ENCODE data around the gene RAMP1.

RAMP1 gene

GRCh38 chr2:237916296-237916695 is 56.9 kb downstream of the RAMP1 start:
- no peaks in the 10 kb centered on the region for H3K9me3 ChIP-seq (ENCODE audit: insufficient read depth, low read depth, low read length)
- peaks cover 10% of the 10 kb centered on the region for H3K4me1 ChIP-seq (ENCODE audit: insufficient read depth, low read length, poor library complexity, severe bottlenecking)
- no peaks in the 10 kb centered on the region for H4K20me1 ChIP-seq (ENCODE audit: insufficient read depth, low read length, poor library complexity, severe bottlenecking)
- H3K79me2 ChIP-seq (ENCODE audit: insufficient read depth, low read length), result no peaks in the 10 kb centered on the region
- no peaks in the 10 kb centered on the region for H3K36me3 ChIP-seq (ENCODE audit: insufficient read depth, low read length)
- no peaks in the 10 kb centered on the region for H3K27me3 ChIP-seq (ENCODE audit: insufficient read depth, low read length, poor library complexity, severe bottlenecking)
- no peak overlapping the region for H2AFZ ChIP-seq (ENCODE audit: low read length)
- no peak overlapping the region for H3K9ac ChIP-seq (ENCODE audit: low read depth, low read length, poor library complexity, severe bottlenecking)
- H3K4me3 ChIP-seq (ENCODE audit: low read length, poor library complexity, severe bottlenecking), result no peak overlapping the region
- TF ChIP-seq EZH2phosphoT487 (IDR thresholded peaks at IDR 0.05; ENCODE audit: borderline replicate concordance), result no peak
- TF ChIP-seq CTCF (conservative IDR thresholded peaks at IDR 0.05; ENCODE audit: low read length), result no peak
- H3K9me2 ChIP-seq (replicated peaks; ENCODE audit: low read depth, low read length), result no peaks in the 10 kb centered on the region
- H3K4me2 ChIP-seq (ENCODE audit: low read depth, low read length, poor library complexity, severe bottlenecking), result no peak overlapping the region
- no peaks in the 10 kb centered on the region for H3F3A ChIP-seq (ENCODE audit: low read depth)

- Histone ChIP-seq H3K79me2 (ENCODE audit: insufficient read depth, low read length) (no peaks in the 10 kb centered on the region), H3K4me1 (ENCODE audit: insufficient read depth, low read length, poor library complexity, severe bottlenecking) (peaks cover 10% of the 10 kb centered on the region), H3K4me3 (ENCODE audit: low read length, poor library complexity, severe bottlenecking) (no peak overlapping the region), H3K27me3 (ENCODE audit: insufficient read depth, low read length, poor library complexity, severe bottlenecking) (no peaks in the 10 kb centered on the region), H3F3A (ENCODE audit: low read depth) (no peaks in the 10 kb centered on the region), H3K4me2 (ENCODE audit: low read depth, low read length, poor library complexity, severe bottlenecking) (no peak overlapping the region), H2AFZ (ENCODE audit: low read length) (no peak overlapping the region), H3K9me3 (ENCODE audit: insufficient read depth, low read depth, low read length) (no peaks in the 10 kb centered on the region), H3K36me3 (ENCODE audit: insufficient read depth, low read length) (no peaks in the 10 kb centered on the region), H3K9me2 (replicated peaks; ENCODE audit: low read depth, low read length) (no peaks in the 10 kb centered on the region), H4K20me1 (ENCODE audit: insufficient read depth, low read length, poor library complexity, severe bottlenecking) (no peaks in the 10 kb centered on the region), H3K9ac (ENCODE audit: low read depth, low read length, poor library complexity, severe bottlenecking) (no peak overlapping the region)
- no peak for TF ChIP-seq EZH2phosphoT487 (IDR thresholded peaks at IDR 0.05; ENCODE audit: borderline replicate concordance)
- no peak for TF ChIP-seq CTCF (conservative IDR thresholded peaks at IDR 0.05; ENCODE audit: low read length)
These were observed 58.4 kb downstream of the RAMP1 start for GRCh38 chr2:237917696-237918374.

- no peaks in the 10 kb centered on the region for H3K9me2 ChIP-seq (replicated peaks; ENCODE audit: low read depth, low read length)
- H3K9ac ChIP-seq (ENCODE audit: low read depth, low read length, poor library complexity, severe bottlenecking), result no peak overlapping the region
- H3K4me2 ChIP-seq (ENCODE audit: low read depth, low read length, poor library complexity, severe bottlenecking), result no peak overlapping the region
- no peaks in the 10 kb centered on the region for H3K36me3 ChIP-seq (ENCODE audit: insufficient read depth, low read length)
- no peaks in the 10 kb centered on the region for H3F3A ChIP-seq (ENCODE audit: low read depth)
- H3K4me1 ChIP-seq (ENCODE audit: insufficient read depth, low read length, poor library complexity, severe bottlenecking), result peaks cover 10% of the 10 kb centered on the region
- H3K9me3 ChIP-seq (ENCODE audit: insufficient read depth, low read depth, low read length), result no peaks in the 10 kb centered on the region
- no peaks in the 10 kb centered on the region for H3K27me3 ChIP-seq (ENCODE audit: insufficient read depth, low read length, poor library complexity, severe bottlenecking)
- TF ChIP-seq CTCF (conservative IDR thresholded peaks at IDR 0.05; ENCODE audit: low read length) (no peak), EZH2phosphoT487 (IDR thresholded peaks at IDR 0.05; ENCODE audit: borderline replicate concordance) (no peak)
- H3K4me3 ChIP-seq (ENCODE audit: low read length, poor library complexity, severe bottlenecking), result no peak overlapping the region
- H2AFZ ChIP-seq (ENCODE audit: low read length), result no peak overlapping the region
- no peaks in the 10 kb centered on the region for H3K79me2 ChIP-seq (ENCODE audit: insufficient read depth, low read length)
- no peaks in the 10 kb centered on the region for H4K20me1 ChIP-seq (ENCODE audit: insufficient read depth, low read length, poor library complexity, severe bottlenecking)
These were observed 60.2 kb downstream of the RAMP1 start for GRCh38 chr2:237919593-237919992.
